ENCODE results near the gene EMC10. TPM values are rescaled to one million over a fixed set of nuclear protein-coding genes. Genes with fewer than 3 reads are reported as not detected.

The EMC10 gene
- total and polyA plus RNA-seq, 10 of the 15 experiments (the other 5 are each of a cell fraction or from before 2014, with no cell fraction given) = 2.5 to 77.3 (median 20.3) TPM

DNA sequence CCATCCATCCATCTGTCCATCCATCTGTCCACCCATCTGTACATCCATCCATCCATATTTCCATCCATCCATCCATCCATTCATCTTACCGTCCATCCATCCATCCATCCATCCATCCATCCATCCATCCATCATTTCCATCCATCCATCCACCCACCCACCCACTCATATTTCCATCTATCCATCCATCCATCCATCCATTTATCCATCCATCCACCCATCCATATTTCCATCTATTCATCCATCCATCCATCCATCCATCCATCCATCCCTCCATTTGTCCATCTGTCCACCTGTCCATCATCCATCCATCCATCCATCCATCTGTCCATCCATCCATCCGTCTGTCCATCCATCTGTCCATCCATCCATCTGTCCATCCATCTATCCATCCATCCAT lies 20.3 kb upstream of the EMC10 start (continued):
- TF ChIP-seq, protein P1, sequence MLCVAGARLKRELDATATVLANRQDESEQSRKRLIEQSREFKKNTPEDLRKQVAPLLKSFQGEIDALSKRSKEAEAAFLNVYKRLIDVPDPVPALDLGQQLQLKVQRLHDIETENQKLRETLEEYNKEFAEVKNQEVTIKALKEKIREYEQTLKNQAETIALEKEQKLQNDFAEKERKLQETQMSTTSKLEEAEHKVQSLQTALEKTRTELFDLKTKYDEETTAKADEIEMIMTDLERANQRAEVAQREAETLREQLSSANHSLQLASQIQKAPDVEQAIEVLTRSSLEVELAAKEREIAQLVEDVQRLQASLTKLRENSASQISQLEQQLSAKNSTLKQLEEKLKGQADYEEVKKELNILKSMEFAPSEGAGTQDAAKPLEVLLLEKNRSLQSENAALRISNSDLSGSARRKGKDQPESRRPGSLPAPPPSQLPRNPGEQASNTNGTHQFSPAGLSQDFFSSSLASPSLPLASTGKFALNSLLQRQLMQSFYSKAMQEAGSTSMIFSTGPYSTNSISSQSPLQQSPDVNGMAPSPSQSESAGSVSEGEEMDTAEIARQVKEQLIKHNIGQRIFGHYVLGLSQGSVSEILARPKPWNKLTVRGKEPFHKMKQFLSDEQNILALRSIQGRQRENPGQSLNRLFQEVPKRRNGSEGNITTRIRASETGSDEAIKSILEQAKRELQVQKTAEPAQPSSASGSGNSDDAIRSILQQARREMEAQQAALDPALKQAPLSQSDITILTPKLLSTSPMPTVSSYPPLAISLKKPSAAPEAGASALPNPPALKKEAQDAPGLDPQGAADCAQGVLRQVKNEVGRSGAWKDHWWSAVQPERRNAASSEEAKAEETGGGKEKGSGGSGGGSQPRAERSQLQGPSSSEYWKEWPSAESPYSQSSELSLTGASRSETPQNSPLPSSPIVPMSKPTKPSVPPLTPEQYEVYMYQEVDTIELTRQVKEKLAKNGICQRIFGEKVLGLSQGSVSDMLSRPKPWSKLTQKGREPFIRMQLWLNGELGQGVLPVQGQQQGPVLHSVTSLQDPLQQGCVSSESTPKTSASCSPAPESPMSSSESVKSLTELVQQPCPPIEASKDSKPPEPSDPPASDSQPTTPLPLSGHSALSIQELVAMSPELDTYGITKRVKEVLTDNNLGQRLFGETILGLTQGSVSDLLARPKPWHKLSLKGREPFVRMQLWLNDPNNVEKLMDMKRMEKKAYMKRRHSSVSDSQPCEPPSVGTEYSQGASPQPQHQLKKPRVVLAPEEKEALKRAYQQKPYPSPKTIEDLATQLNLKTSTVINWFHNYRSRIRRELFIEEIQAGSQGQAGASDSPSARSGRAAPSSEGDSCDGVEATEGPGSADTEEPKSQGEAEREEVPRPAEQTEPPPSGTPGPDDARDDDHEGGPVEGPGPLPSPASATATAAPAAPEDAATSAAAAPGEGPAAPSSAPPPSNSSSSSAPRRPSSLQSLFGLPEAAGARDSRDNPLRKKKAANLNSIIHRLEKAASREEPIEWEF (IDR thresholded peaks at IDR 0.05; ENCODE audit: insufficient replicate concordance, low read depth, low read length) = no peak
- TF ChIP-seq YBX1 (IDR thresholded peaks at IDR 0.05) (no peak), RELA (IDR thresholded peaks at IDR 0.05; ENCODE audit: borderline replicate concordance, partially characterized antibody) (no peak), MEF2B (IDR thresholded peaks at IDR 0.05; ENCODE audit: partially characterized antibody, poor library complexity, severe bottlenecking) (no peak), RBBP5 (conservative IDR thresholded peaks at IDR 0.05) (no peak), MEF2A (IDR thresholded peaks at IDR 0.05; ENCODE audit: insufficient read depth, low read depth, low read length) (no peak), NFYB (IDR thresholded peaks at IDR 0.05; ENCODE audit: insufficient read depth, low read depth, low read length) (no peak)
- TF ChIP-seq, protein P2, sequence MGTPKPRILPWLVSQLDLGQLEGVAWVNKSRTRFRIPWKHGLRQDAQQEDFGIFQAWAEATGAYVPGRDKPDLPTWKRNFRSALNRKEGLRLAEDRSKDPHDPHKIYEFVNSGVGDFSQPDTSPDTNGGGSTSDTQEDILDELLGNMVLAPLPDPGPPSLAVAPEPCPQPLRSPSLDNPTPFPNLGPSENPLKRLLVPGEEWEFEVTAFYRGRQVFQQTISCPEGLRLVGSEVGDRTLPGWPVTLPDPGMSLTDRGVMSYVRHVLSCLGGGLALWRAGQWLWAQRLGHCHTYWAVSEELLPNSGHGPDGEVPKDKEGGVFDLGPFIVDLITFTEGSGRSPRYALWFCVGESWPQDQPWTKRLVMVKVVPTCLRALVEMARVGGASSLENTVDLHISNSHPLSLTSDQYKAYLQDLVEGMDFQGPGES (IDR thresholded peaks at IDR 0.05) = no peak
- TF ChIP-seq, protein P3, sequence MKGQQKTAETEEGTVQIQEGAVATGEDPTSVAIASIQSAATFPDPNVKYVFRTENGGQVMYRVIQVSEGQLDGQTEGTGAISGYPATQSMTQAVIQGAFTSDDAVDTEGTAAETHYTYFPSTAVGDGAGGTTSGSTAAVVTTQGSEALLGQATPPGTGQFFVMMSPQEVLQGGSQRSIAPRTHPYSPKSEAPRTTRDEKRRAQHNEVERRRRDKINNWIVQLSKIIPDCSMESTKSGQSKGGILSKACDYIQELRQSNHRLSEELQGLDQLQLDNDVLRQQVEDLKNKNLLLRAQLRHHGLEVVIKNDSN (IDR thresholded peaks at IDR 0.05; ENCODE audit: borderline replicate concordance, extremely low read length, insufficient read depth, low read depth, low read length) = no peak
